GM12891 (cell line): ENCODE results near the gene DIRAS1.

ENCODE experiments used
- PAX5 ChIP-seq: IDR thresholded peaks from 2 replicates; pipeline ENCODE4 v1.6.1; 2011; ENCODE audit warnings: low read length, moderate library complexity, mild to moderate bottlenecking; ENCODE audit not compliant: insufficient read depth, severe bottlenecking
- POLR2A ChIP-seq: IDR thresholded peaks from 2 replicates; pipeline ENCODE4 v1.6.1; 2011; ENCODE audit warnings: low read depth, low read length, control low read depth
- POLR2AphosphoS5 ChIP-seq: IDR thresholded peaks from 2 replicates; pipeline ENCODE4 v1.6.1; 2011; ENCODE audit warnings: low read depth, low read length, control low read depth
- SPI1 ChIP-seq: IDR thresholded peaks from 2 replicates; pipeline ENCODE4 v1.6.1; 2011; ENCODE audit warnings: low read depth, low read length, control low read depth
- TAF1 ChIP-seq: IDR thresholded peaks from 2 replicates; pipeline ENCODE4 v1.6.1; 2011; ENCODE audit warnings: low read depth, low read length, control low read depth

DNA sequence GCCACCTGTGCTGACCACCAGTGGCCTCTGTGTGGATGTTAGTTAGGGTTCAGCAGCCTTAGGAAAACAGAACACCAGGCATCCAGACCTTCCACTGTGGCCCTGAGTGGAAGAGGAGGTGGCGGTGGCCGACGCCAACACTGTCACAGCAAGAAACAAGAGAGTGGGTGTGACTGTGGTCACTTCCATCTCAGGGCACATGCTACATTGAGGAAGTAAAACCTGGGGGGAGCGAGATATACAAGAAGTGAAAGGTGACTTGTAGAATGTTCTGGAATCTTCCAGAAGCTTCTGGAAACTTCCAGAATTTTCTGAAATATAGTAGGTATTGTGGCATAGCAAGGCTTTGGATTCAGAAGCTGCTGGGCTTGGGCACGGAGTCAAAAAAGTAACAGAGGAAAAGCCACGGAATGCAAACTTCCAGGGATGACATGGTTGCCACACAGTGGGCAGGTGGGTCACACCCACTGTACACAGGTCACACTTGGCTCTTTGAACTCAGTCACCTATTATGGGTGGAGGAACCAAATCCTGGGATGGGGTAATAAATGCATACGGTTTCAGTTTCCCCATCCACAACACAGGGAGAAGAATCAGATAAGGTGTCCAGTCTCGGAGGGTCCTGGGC is 43.0 kb downstream of the DIRAS1 start:
- TF ChIP-seq TAF1 (no peak), POLR2AphosphoS5 (no peak), POLR2A (no peak), SPI1 (peak; percentile 57), PAX5 (no peak)
